Dermis microvascular lymphatic vessel endothelial cell (primary cell): Measurements from ENCODE around the gene SYTL3. TPM values are rescaled to one million over a fixed set of nuclear protein-coding genes. Genes with fewer than 3 reads are reported as not detected.

Experiments
- DNase-seq, 2 donors: peaks; one replicate each; pipeline versions ENCODE4 v3.0.0 to v3.0.0-alpha.2; 2010; ENCODE audit warnings: low read depth in 2 of 2
- total RNA-seq: library from RNA; depleted of rRNA; stranded (reverse); fragments of >200 nt; gene quantifications from 2 replicates; pipeline ENCODE4 v1.2.1, GENCODE V29; 2014

Gene SYTL3
- total RNA-seq, 1 donor from 2014 or later: 0.51 TPM

GRCh38 chr6:158812611-158813010 is 162.8 kb downstream of the SYTL3 start:
- DNase-seq: no peak

DNA sequence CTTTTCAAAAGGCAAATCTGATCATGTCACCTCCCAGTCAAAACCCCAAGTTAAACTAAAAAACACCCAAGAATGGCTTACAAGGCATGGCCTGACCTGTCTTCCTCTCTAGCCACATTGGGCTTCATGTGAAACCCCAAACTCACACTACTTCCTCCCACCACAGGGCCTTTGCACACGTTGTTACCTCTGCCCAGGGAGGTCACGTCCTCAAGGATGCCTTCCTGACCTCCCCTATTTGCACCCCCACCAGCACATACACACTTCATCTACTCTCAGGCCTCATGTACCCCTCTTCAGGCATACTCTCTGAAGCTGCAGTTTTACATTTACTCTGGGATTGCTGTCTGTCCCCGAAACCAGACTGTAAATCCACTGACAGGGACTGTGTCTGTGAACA is 163.2 kb downstream of the SYTL3 start:
- no peak for DNase-seq

Other genes with a start within 250 kb of the SYTL3 start
- gene TMEM181, start 90.0 kb upstream of the SYTL3 start, total RNA-seq: 32.2 and 40.0 TPM in 2 replicates
- gene DYNLT1, start 5.3 kb upstream of the SYTL3 start, total RNA-seq: 61.7 and 81.1 TPM in 2 replicates
- gene EZR, start 169.3 kb downstream of the SYTL3 start, total RNA-seq: 48.8 and 64.4 TPM in 2 replicates